ENCODE measurements around the gene AFG3L2.
"Not testable (repeated sequence)": the region's sequence is repeated elsewhere in the genome, so short reads cannot be mapped to it uniquely, and the experiment has no call there.

Gene AFG3L2

DNA sequence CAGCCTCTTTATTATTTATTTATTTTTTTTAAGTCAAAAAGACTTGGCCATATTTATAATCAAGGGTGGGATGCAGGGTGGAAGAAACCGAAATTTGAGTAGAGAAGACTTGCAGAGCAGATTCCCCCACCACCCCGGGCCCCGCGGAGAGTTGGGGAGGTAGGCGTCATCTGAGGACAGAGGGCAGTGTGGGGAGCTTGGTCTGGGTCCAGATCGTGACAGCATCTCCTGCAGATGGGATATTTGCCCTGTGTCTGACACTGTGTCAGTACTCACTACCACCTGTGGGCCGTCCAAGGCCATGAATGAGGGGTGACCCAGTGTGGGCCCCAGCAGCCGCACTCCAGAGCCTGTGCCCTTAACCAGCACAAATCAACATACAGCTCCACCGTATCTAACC lies 20.2 kb upstream of the AFG3L2 start:
- no peak for DNase-seq (ENCODE audit: low read depth in 2 of 2)

DNA sequence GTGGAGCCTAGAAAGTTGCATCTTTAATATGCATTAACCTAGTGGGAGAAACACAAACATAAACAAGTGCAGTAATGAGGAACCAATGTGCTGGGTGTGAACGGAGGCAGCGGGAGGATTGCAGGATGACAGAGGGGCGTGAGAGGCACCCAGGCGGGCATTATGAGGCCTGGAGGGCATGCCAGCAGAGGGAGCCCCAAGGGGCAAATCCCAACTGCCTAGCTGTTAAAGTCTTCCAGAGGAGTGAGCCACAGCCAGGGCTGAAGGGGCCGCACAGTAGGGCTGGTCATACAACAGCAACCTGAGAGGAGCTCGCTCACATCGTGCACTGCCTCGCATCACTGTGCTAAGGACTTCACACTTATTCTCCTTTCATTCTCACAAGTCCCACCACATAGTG lies 17.4 kb upstream of the AFG3L2 start:
- DNase-seq (ENCODE audit: low read depth in 2 of 2), result no peak

DNA sequence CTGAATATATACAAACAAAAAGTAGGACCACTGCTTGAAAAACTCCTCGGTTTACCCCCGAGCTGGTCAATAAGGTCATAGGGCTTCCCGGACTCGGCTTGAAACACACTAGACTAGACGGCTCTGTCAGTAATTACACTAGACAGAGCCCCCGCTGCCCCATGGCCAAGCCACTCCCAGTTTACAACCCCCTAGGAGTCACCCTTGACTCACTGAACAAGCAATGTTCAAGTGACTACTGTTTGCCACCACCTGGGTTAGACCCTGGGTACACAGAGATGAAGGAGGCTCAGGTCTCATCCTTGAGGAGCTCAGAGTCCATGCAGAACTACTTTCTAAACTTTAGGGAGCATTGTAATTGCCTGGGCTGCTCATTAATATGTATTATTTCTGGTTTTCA lies 17.0 kb upstream of the AFG3L2 start:
- DNase-seq (ENCODE audit: low read depth in 2 of 2), result no peak

DNA sequence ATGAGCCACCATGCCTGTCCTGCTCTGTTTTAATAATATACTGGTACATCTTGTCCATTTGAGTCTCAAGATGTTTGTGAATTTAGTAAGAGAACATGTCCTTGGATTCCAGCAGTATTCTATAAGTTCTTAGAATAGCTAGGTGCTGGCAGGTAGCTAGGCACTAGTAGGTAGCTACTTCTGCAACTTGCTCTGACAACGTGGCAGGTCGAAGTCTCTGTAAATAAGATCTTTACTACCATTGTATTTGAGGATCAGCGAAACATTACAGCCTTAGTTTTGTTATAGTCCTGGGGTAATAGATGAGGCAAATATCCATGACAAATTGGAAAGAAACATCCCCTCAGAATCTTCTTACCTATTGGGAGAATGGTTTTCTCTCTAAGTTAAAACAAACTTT lies 16.5 kb upstream of the AFG3L2 start:
- no peak for DNase-seq (ENCODE audit: low read depth in 2 of 2)

DNA sequence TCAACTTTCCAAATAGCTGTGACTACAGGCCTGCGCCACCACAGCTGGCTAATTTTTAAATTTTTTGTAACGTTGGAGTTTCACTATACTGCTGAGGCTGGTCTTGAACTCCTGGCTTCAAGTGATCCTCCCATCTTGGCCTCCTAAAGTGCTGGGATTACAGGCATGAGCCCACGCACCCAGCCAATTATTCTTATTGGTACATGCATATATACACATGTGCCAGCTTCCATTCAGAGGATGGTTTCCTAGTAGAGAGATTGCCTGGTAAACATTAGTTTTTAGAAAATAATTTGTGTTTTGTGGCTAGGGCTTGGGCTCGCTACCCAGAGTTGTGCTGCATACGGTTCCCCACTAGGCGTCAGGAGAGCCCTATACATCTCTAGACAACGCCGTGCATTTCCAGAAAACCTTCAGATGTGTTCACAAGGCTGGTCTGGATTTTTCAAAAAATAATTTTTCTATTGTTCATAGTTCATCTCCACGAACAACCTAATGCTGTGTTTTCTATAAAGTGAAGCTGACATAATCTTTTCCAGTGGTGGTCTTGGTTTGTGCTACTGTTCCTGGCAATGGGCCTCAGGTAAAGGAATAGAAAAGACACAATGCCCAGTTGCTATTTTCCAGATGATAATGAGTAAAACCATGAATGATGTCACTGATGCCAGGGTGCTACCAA lies 14.6 kb upstream of the AFG3L2 start:
- DNase-seq (ENCODE audit: low read depth in 2 of 2), result peak in 1 of 2 experiments; percentile 23

DNA sequence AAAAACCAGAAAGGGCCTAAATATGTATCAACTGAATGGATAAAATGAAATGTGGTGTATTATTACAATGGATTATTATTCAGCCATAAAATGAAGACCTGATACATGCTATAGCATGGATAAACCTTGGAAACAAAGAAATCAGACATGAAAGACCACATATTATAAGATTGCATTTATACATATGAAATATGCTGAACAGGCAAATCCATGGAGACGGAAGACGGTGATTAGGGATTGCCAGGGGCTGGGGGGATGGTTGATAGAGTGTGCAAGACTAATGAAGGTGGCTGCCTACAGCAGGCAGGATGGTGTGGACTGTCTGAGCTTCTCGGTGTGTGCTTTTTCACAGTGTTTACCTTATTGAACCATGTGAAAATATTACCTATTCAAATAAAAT lies 11.4 kb upstream of the AFG3L2 start:
- DNase-seq (ENCODE audit: low read depth in 2 of 2), result no peak

DNA sequence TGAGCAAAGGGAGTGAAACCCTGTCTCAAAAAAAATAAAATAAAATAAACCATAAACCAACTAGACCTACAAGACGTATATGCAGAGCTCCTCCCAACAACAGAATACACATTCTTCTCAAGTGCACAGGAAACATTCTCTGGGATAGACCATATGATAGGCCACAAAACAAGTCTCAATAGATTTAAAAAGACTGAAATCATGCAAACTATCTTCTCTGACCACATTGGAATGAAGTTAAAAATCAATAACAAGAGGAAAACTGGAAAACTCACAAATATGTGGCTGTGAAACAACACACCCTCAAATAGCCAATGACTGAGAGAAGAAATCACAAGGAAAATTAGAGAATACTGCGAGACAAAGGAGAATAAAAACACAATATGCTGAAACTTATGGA lies 7.2 kb upstream of the AFG3L2 start:
- no peak for DNase-seq (ENCODE audit: low read depth in 2 of 2)

DNA sequence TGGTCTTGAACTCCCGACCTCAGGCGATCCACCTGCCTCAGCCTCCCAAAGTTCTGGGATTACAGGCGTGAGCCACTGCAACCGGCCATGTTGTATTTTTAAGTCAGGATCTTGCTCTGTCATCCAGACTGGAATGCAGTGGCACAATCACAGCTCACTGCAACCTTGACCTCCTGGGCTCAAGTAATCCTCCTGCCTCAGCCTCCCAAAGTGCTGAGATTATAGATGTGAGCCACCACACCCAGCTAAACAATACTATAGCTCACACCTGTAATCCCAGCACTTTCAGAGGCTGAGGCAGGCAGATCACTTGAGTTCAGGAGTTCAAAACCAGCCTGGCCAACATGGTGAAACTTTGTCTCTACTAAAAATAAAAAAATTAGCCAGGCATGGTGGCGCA lies 6.7 kb upstream of the AFG3L2 start:
- DNase-seq (ENCODE audit: low read depth in 2 of 2), result not testable (repeated sequence)

DNA sequence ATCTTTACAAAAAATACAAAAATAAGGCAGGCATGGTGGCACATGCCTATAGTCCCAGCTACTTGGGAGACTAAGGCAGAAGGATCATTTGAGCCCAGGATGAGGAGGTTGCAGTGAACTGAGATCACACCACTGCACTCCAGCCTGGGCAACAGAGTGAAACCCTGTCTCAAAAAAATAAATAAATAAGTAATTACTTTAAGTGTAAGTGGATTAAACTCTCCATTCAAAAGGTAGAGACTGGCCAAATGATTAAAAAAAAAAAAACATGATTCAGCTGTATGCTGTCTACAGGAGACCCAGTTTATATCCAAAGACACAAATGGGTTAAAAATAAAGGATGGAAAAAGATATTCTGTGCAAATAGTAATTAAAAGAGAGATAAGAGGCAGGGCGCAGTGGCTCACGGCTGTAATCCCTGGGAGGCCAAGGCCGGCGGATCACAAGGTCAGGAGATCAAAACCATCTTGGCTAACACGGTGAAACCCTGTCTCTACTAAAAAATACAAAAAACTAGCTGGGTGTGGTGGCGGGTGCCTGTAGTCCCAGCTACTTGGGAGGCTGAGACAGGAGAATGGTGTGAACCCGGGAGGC lies 5.3 kb upstream of the AFG3L2 start:
- not testable (repeated sequence) for DNase-seq (ENCODE audit: low read depth in 2 of 2)

DNA sequence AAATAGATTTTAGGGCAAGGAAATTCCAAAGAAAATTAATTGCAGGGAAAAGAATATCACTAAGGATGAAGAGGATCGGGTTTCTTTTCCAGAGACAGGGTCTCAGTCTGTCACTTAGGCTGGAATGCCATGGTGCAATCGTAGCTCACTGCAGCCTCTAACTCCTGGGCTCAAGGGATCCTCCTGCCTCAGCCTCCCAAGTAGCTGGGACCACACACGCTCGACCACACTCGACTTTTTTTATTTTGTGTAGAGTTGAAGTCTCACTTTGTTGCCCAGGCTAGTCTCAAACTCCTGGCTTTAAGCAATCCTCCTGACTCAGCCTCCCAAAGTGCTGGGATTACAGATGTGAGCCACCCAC lies 1.2 kb upstream of the AFG3L2 start:
- DNase-seq (ENCODE audit: low read depth in 2 of 2), result not testable (repeated sequence)

DNA sequence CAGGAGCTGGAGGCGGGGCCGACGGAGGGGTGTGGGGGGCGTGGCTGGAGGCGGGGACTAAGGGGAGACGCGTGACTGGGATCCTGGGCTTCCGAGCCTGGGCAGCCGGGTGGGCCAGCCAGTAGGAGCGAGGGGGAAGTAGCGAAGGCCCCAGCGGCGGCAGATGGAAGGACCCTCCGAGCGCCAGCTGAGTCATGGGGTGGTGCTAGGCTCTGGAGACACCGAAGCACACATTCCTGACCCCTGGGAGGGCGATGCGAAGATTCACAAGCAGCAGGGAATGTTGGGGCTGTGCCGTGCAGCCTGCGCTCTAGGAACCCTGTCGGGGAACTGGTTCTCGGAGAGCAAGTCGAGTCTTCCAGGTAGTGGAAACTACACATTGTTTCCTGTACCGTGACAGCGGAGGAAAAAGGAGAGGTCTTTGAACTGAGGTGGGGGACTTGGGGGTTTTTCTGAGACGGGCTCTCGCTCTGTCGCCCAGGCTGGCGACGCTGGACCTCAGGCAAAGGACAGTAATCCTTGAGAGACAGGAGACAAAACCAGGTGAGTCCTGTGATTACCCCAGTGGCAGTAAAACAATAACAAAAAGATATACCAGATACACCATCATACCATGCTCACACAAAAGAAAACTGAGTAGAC lies 650 bp upstream of the AFG3L2 start:
- DNase-seq (ENCODE audit: low read depth in 2 of 2), result no peak

DNA sequence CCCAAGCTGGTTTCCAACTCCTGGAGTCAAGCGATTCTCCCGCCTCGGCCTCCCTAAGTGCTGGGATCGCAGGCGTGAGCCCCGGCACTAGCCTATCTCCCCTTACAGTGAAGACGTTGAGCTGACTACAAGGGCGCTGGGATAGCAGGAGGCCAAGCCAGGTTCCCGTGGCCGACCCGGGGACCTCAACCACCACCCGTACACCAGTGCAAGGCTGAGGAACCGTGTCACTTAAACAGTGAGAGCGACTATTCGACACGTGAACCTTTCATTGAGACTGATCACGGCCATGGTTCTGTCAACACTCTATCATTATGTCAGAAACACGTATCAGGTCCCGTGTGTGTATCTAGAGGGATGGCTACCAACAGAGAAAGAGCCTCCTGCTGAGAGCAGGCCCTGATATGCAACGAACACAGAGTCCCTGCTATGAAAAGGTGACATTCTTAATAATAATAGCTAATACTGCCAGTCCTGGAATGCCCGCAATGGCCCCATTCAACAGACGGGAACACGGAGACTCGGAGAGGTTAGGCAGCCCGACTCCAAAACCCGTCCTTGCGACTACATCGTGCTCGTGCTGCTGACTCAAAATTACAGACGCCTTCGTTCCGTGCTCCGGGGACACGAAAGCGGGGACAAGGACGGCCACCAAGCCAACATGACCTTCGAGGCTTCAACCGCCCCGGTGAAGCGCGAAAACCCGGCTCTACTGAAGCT lies 833 bp downstream of the AFG3L2 start:
- no peak for DNase-seq (ENCODE audit: low read depth in 2 of 2)

DNA sequence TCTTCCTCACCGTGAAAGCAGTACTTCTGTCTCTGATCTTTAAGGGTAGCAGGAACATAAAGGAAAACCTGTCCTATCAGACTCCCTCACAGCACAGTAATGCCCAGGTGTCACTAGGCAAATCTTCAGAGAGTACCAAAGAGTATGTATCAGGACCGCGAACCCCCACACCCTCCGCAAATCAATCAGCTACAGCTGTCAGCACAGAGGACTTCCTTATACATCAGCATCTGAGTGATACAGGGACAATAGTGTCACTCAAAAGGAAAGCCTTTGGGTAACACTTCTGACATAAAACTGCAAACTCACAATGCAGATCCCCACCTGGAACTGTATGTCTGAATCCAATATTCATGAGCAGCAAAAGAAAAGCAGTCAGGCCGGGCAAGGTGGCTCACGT lies 2.6 kb downstream of the AFG3L2 start:
- DNase-seq (ENCODE audit: low read depth in 2 of 2), result no peak

DNA sequence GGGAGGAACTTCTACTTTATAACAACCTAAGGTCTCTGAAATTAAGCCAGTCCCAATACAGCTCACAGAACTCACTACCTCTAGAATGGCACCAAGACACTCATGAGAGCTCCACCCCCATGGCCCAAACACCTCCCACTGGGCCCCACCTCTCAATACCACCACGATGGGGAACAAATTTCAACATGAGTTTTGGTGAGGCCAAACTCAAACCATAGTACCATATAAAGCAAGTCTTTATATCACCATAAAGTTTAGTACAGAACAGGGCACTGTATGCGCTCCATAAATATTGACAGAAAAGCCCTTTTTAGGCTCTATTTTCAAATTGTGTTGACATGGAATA lies 3.3 kb downstream of the AFG3L2 start:
- DNase-seq (ENCODE audit: low read depth in 2 of 2), result no peak

DNA sequence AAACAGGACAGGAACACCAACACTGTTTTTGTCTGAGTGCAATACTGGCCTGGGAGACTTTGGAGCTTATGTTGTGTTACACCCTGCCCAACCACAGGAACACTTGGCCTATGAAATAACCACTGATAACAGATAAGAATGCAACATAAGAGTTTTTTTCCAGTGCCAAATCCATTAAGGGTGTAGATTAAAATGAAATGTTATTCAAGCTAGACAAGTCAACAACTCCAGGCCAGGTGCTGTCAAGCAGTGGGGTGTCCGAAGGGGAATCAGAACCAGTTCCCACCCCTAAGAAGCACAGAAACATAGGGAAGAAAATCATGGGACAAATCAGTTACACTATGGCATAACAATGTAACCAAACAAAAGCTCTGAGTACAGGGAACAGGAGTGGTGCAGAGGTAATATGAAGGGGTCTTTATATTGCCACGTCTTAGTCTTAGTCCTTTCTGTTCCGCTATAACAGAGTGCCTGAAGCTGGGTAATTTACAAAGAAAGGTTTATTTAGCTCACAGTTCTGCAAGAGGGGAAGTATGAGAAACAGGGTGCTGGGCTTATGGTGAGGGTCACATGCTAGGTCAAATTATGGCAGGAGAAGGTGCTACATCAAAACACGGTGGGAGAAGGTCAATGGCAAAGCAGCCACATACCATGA lies 3.8 kb downstream of the AFG3L2 start:
- DNase-seq (ENCODE audit: low read depth in 2 of 2), result no peak

DNA sequence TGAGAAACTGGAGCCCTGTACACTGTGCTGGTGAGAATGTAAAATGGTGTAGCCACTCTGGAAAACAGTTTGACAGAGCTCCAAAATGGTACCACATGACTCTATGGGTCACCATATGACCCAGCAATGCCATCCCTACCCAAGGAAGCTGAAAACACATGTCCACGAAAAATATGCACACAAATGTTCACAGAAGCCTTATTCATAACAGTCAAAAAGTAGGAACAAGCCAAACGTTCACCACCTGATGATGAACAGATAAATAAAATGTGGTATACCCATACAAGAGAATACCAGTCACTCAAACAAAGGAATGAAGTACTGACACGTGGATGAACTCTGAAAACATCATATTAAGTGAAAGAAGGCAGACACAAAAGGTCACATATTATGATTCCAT lies 4.6 kb downstream of the AFG3L2 start:
- DNase-seq (ENCODE audit: low read depth in 2 of 2), result no peak

DNA sequence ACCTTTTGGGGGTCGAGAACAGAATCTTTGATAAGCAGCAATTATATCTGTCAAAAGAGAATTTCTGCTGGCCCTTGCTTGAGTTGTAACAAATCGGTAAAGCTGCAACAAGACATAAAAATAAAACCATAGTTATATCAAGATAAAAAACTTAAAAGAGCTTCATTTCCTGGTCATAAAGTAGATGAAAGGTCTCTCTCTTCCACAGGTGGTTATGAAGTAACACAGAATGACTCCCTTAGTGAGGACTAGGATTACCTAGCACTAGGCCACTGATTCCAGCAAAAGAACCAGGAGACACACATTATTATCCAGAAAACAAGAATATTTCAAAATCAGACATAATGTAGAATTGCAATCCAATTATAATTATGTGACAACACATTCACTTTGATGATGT lies 5.4 kb downstream of the AFG3L2 start:
- DNase-seq (ENCODE audit: low read depth in 2 of 2), result no peak

DNA sequence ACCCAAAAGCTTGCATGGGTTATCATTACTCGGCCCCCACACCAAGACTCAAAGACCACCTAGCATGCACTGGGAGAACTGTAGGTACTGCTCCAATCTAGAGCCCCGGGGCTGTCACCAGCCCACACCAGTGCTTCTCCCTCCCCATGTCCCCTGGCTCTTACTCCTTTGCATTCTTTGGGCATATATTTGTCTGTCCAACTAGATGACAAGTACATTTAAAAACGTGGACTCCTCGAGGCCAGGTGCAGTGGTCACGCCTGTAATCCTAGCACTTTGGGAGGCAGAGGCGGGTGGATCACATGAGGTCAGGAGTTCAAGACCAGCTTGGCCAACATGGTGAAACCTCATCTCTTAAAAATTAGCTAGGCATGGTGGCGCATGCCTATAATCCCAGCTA lies 7.8 kb downstream of the AFG3L2 start:
- no peak for DNase-seq (ENCODE audit: low read depth in 2 of 2)

DNA sequence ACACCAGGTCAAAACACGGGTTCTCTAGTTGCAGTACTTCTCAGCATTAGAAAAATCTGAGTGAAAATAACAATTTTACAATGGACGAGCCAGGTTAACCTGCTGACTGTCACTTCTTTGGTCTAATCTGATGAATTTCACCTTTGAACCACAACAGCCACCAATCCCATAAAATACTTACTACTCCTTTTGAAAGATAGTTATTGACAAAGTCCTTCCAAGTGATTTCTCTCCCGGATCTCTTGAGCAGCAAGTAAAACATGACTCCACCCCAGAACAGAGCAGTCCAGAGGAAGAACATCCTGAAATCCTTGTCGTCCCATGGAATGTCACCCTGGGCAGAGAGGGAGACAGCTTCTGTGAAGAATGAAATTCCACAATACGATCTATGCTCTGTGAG lies 10.2 kb downstream of the AFG3L2 start:
- DNase-seq (ENCODE audit: low read depth in 2 of 2), result no peak

DNA sequence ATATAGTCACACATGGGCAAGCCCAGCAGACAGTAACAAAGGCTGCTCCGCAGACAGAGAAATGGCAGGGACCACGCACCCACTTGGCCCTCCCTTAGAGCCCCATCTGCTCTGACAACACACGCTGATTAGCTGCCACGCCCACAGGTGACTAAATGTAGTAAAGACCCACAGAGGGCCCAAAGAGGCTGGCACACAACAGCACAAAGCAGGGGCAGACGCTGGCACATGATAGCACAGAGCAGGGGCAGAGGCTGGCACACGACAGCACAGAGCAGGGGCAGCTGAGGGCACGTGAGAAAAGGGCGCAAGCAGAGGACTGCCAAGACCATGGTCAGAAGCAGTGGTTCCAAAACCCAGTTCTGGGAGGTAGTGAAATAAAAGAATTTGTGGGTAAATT lies 10.6 kb downstream of the AFG3L2 start:
- no peak for DNase-seq (ENCODE audit: low read depth in 2 of 2)

DNA sequence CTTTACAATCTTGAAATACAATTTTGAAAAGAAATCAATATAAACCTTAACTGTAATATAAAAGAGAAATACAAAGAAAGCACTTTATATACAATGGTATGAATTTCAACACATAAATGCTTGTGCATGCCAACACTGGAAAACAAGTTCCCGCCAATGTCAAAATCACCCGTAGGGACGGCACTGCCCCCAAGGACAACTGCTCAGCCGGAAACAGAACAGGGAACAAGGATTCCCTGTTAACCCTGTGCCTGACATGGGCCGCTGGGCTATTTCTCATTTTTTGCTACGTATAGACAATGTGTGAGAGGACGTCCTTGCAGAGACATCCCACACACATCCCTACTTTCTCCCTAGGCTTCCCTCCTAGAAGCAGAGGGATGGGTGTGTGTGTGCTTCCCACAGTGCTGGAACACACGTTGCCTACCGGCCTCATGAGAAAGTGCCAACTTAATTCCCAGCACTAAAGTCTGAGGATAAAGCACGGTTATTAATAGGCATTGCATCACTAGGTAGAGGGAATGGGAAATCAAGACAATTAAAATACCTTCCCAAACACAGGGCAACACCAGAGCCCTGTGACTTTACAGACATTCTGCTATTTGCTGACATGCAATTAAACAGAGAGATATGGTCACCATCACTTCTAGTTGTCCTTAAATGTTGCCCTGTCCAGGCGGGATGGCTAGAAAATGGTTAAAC lies 14.4 kb downstream of the AFG3L2 start:
- DNase-seq (ENCODE audit: low read depth in 2 of 2), result no peak
